K562 (cell line): ENCODE data around the gene CYB5R3. TPM values are rescaled to one million over a fixed set of nuclear protein-coding genes. Genes with fewer than 3 reads are reported as not detected.

Experiments used
- ATAC-seq: fragments of 200-7000 bp; cut with Tn5 transposase; 3 replicates; pipeline ENCODE4 v1.9.1; 2020; ENCODE audit warnings: moderate library complexity
- BruUV-seq: library from RNA; stranded (reverse); fragments of 400-500 nt; replicated peaks from 2 replicates; lab custom pipeline; 2021; lab: Mats Ljungman, UMichigan
- CTCF ChIA-PET: fragments of 300-600 bp; formaldehyde crosslinking; extraction: SDS; loops from one replicate; lab custom pipeline; 2021; ENCODE audit warnings: low intra/inter-chr PET ratio; lab: Yijun Ruan, JAX
- POLR2A ChIA-PET: fragments of 300-600, 350-650 bp; sonication (Branson Sonifier 250); formaldehyde crosslinking; extraction: SDS; loops from one replicate; lab custom pipeline; 2021; ENCODE audit warnings: antibody characterized with exemption, inconsistent platforms; lab: Yijun Ruan, JAX
- DNase-seq, 4 experiments: peaks; one replicate each; pipeline versions ENCODE4 v3.0.0 to v3.0.0-alpha.2; 2011 to 2018; ENCODE audit warnings: low spot score in 3 of 4, mixed read lengths in 3 of 4; ENCODE audit errors: extremely low read depth in 1 of 4
- FAIRE-seq: peaks from 2 replicates; lab custom pipeline; 2011; peaks lifted over from hg19 to GRCh38; lab: Jason Lieb, UNC
- H2AFZ ChIP-seq: 2 replicates; pipeline ENCODE4 v1.6.0; 2011; ENCODE audit warnings: low read depth, low read length, control low read depth, inconsistent platforms
- H3K27ac ChIP-seq: fragments of 200-600 bp; 3 replicates; pipeline ENCODE4 v1.8.0; 2011; ENCODE audit warnings: low read depth, mild to moderate bottlenecking, control low read depth, inconsistent platforms, low read length, moderate library complexity, mixed read lengths; ENCODE audit errors: extremely low read depth
- H3K27me3 ChIP-seq, 2 experiments: fragments of 300-600 bp in 1 of 2; 2 replicates in 1 of 2; 3 replicates in 1 of 2; pipeline versions ENCODE4 v1.6.0 to v1.8.0; 2011; ENCODE audit warnings: inconsistent platforms in 2 of 2, low read length in 2 of 2, mild to moderate bottlenecking in 1 of 2, mixed read lengths in 1 of 2, moderate library complexity in 1 of 2; ENCODE audit not compliant: control insufficient read depth in 2 of 2, insufficient read depth in 2 of 2
- H3K36me3 ChIP-seq: fragments of 300-600 bp; 3 replicates; pipeline ENCODE4 v1.8.0; 2011; ENCODE audit warnings: mild to moderate bottlenecking, low read length, inconsistent platforms; ENCODE audit not compliant: control insufficient read depth, insufficient read depth
- H3K4me1 ChIP-seq, 2 experiments: fragments of 200-600 bp in 1 of 2; replicated peaks in 1 of 2; 2 replicates in 1 of 2; 3 replicates in 1 of 2; pipeline versions ENCODE4 v1.5.1 to v1.8.0; 2011; ENCODE audit warnings: inconsistent platforms in 2 of 2, low read length in 2 of 2, mild to moderate bottlenecking in 1 of 2, mixed read lengths in 1 of 2, moderate library complexity in 1 of 2; ENCODE audit not compliant: control insufficient read depth in 2 of 2, insufficient read depth in 2 of 2
- H3K4me2 ChIP-seq: 2 replicates; pipeline ENCODE4 v1.6.1; 2011; ENCODE audit warnings: low read length, control low read depth, inconsistent platforms, mixed read lengths; ENCODE audit not compliant: insufficient read depth
- H3K4me3 ChIP-seq: fragments of 200-600 bp; sonication (generic), shearing (Covaris generic); 2 replicates; pipeline ENCODE4 v1.5.1; 2016; ENCODE audit warnings: control low read depth, inconsistent platforms
- H3K79me2 ChIP-seq: fragments of 200-600 bp; 3 replicates; pipeline ENCODE4 v1.8.0; 2011; ENCODE audit warnings: low read length, inconsistent platforms; ENCODE audit not compliant: control insufficient read depth, insufficient read depth
- H3K9ac ChIP-seq, 2 experiments: 2 replicates each; pipeline versions ENCODE4 v1.6.0 to v1.6.1; 2011; ENCODE audit warnings: low read depth in 2 of 2, low read length in 2 of 2, control low read depth in 1 of 2, inconsistent platforms in 1 of 2, mild to moderate bottlenecking in 1 of 2, mixed read lengths in 1 of 2; ENCODE audit not compliant: insufficient read depth in 1 of 2
- H3K9me1 ChIP-seq: one replicate; pipeline ENCODE4 v1.6.0; 2011; ENCODE audit warnings: inconsistent platforms, mild to moderate bottlenecking, low read length, moderate library complexity; ENCODE audit not compliant: control insufficient read depth, insufficient read depth
- H3K9me3 ChIP-seq: replicated peaks from 2 replicates; pipeline ENCODE4 v1.5.1; 2011; ENCODE audit warnings: low read depth, low read length, inconsistent platforms; ENCODE audit not compliant: control insufficient read depth, insufficient read depth
- H4K20me1 ChIP-seq: replicated peaks from 2 replicates; pipeline ENCODE4 v1.6.1; 2011; ENCODE audit warnings: low read length, inconsistent platforms, mixed read lengths; ENCODE audit not compliant: control insufficient read depth, insufficient read depth
- ADNP ChIP-seq: fragments of 200-800 bp; sonication (Bioruptor generic); IDR thresholded peaks from 2 replicates; pipeline ENCODE4 v1.6.1; 2016; ENCODE audit warnings: missing genetic modification characterization, missing compliant biosample characterization
- BCOR ChIP-seq: fragments of 450-650 bp; IDR thresholded peaks from 2 replicates; pipeline ENCODE4 v1.6.1; 2016
- KDM1A ChIP-seq, 2 experiments: fragments of 450-650 bp; IDR thresholded peaks; 2 replicates each; pipeline ENCODE4 v1.6.1; 2016; ENCODE audit warnings: mild to moderate bottlenecking in 2 of 2
- LEF1 ChIP-seq: fragments of 450-650 bp; IDR thresholded peaks from 2 replicates; pipeline ENCODE4 v1.6.1; 2016; ENCODE audit warnings: mild to moderate bottlenecking
- MECOM ChIP-seq: fragments of 250-450 bp; sonication (Bioruptor Pico); IDR thresholded peaks from 2 replicates; pipeline ENCODE4 v1.8.0; 2022; ENCODE audit warnings: inconsistent platforms
- PCBP1 ChIP-seq: fragments of 200-400 bp; formaldehyde crosslinking; IDR thresholded peaks from 2 replicates; pipeline ENCODE4 v1.6.1; 2018; ENCODE audit warnings: mild to moderate bottlenecking, low read depth, low read length; ENCODE audit not compliant: poor library complexity, severe bottlenecking
- RBM25 ChIP-seq: fragments of 200-400 bp; formaldehyde crosslinking; IDR thresholded peaks from 2 replicates; pipeline ENCODE4 v1.6.1; 2018; ENCODE audit warnings: low read length, low read depth, moderate library complexity; ENCODE audit not compliant: severe bottlenecking
- RCOR1 ChIP-seq, 2 experiments: IDR thresholded peaks; 2 replicates each; pipeline ENCODE4 v1.6.1; 2012; ENCODE audit warnings: low read depth in 2 of 2, low read length in 2 of 2, borderline replicate concordance in 1 of 2, improper control_type of control experiment in 1 of 2
- SNIP1 ChIP-seq: fragments of 450-650 bp; IDR thresholded peaks from 2 replicates; pipeline ENCODE4 v1.7.1; 2017; ENCODE audit warnings: low read depth, mild to moderate bottlenecking
- WGBS: fragments of 100-300 bp; shearing (Covaris generic); methylation state at CpG from one replicate; pipeline ENCODE4 v1.1.6; 2016; ENCODE audit warnings: low coverage, mixed read lengths; ENCODE audit not compliant: insufficient coverage; ENCODE audit errors: missing lambda C conversion rate; 5-methylcytosine and 5-hydroxymethylcytosine counted together
- in situ Hi-C: fragments of 300-500 bp; cut with MboI; formaldehyde crosslinking; loops from 4 replicates; pipeline ENCODE4 v1.15.0; 2018; ENCODE audit warnings: inconsistent platforms, mixed read lengths
- intact Hi-C: fragments of 100-400 bp; cut with micrococcal nuclease; formaldehyde crosslinking; loops from 2 replicates; pipeline ENCODE4 v1.14.2; 2022
- polyA plus RNA-seq, 8 experiments: library from polyadenylated mRNA; depleted of rRNA in 4 of 8; stranded (reverse) in 5 of 8; unstranded in 3 of 8; fragments of >200 nt; fragmentation: Nextera tagmentation in 2 of 8; fragmentation: Illumina TruSeq in 1 of 8; extraction: Ambion mirVana in 2 of 8; extraction: Trizol in 1 of 8; gene quantifications; 2 replicates each; pipeline versions ENCODE4 v1.2.1 to v1.2.3, GENCODE V29; 2011 to 2014; ENCODE audit warnings: inconsistent platforms in 1 of 8, missing spikeins in 1 of 8
- total RNA-seq, 7 experiments: library from RNA; depleted of rRNA in 6 of 7; stranded (reverse); fragments of >200 nt in 6 of 7; fragmentation: Illumina TruSeq in 2 of 7; extraction: Trizol in 2 of 7; gene quantifications; 2 replicates each; pipeline versions ENCODE4 v1.2.1 to v1.2.3, GENCODE V29; 2011 to 2021; ENCODE audit warnings: low replicate concordance in 1 of 7
- TF ChIP-seq, protein P1 (sequence below), 2 experiments: fragments of 250-450 bp in 1 of 2; fragments of 450-650 bp in 1 of 2; sonication (Bioruptor Pico) in 1 of 2; IDR thresholded peaks; 2 replicates each; pipeline versions ENCODE4 v1.6.1 to v1.8.0; 2016 to 2021; ENCODE audit warnings: mild to moderate bottlenecking in 2 of 2, moderate library complexity in 2 of 2, missing compliant biosample characterization in 1 of 2, missing genetic modification characterization in 1 of 2

CYB5R3 gene
- total and polyA plus RNA-seq, 9 of the 15 experiments (the other 6 are each of a cell fraction or from before 2014, with no cell fraction given): 1.4 to 66.8 (median 23.4) TPM

DNA sequence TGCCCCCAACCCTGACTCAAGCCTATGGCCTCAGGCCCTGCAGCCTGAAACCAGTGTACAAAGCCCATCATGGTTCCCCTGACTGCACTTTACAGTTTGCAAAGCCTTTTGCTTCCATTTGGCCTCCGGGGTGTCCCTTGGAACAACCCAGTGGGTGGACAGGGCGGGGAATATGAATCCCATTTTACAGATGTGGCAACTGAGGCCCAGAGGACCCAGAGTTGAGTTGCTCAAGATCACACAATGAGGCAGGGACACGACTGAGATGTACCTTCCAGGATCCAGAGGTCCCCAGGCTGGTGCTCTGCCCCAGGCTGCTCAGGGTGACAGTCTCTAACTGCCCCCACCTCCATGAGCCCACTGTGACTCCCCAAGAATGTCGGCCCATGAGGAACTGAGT lies 29.1 kb downstream of the CYB5R3 start:
- DNase-seq (no peak), ATAC-seq (no peak)
- Histone ChIP-seq H3K9me3 (no peaks in the 10 kb centered on the region), H3K9ac (peak overlapping the region; percentile 30 to 58; a peak in 3 of 4 replicates), H3K4me1 (peaks cover 21 to 59% of the 10 kb centered on the region in 2 experiments; a peak in 4 of 5 replicates), H3K27ac (peak overlapping the region; percentile 61), H3K79me2 (no peaks in the 10 kb centered on the region), H3K4me2 (peak overlapping the region; percentile 41), H3K9me1 (peaks cover 4% of the 10 kb centered on the region), H3K4me3 (no peak overlapping the region)
- WGBS: 76% methylated on average over 4 of the region's 4 CpGs
- intact Hi-C loops: loop anchor here (10.0 kb wide), 1 partner anchor 75 kb away; no protein-coding TSS in a partner anchor
- no TSS peak for BruUV-seq
- POLR2A ChIA-PET: interaction anchor here (0.7 kb wide), 1 partner anchor 127 kb away, joined by 3 read pairs; no protein-coding TSS in a partner anchor
- peak; percentile 54; the same call in 1 of the 2 replicates for TF ChIP-seq ADNP
- no peak for TF ChIP-seq SNIP1
- peak; percentile 15 to 48; a peak in 1 of 4 replicates for TF ChIP-seq KDM1A (IDR thresholded peaks at IDR 0.05)
- TF ChIP-seq RCOR1 (IDR thresholded peaks at IDR 0.05; ENCODE audit: borderline replicate concordance in 1 of 2, low read depth in 2 of 2, low read length in 2 of 2): 0 out of 4 replicates have a peak, but pooled peaks of 1 of the 2 experiments have one; percentile 22
- TF ChIP-seq LEF1: no peak
- TF ChIP-seq BCOR: peak; percentile 81
- TF ChIP-seq RBM25: peak; percentile 80
- TF ChIP-seq, protein P1, sequence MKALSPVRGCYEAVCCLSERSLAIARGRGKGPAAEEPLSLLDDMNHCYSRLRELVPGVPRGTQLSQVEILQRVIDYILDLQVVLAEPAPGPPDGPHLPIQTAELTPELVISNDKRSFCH (CRISPR knock-in tag; IDR thresholded peaks at IDR 0.05): no peak
- TF ChIP-seq, protein P1 (tag; IDR thresholded peaks at IDR 0.05): no peak
- TF ChIP-seq MECOM (CRISPR knock-in tag): no peak
- TF ChIP-seq PCBP1: no peak
- TF ChIP-seq, all 486 proteins: peak for 5
- Histone ChIP-seq H3K27me3 (no peaks in the 10 kb centered on the region), H2AFZ (no peak overlapping the region), H4K20me1 (no peaks in the 10 kb centered on the region), H3K36me3 (peaks cover 29% of the 10 kb centered on the region; the same call in 1 of the 3 replicates)
- CTCF ChIA-PET: no interaction called here
- no peak for FAIRE-seq
- in situ Hi-C loops: no loop called here
